ENCODE measurements around the gene AUP1.

DNA sequence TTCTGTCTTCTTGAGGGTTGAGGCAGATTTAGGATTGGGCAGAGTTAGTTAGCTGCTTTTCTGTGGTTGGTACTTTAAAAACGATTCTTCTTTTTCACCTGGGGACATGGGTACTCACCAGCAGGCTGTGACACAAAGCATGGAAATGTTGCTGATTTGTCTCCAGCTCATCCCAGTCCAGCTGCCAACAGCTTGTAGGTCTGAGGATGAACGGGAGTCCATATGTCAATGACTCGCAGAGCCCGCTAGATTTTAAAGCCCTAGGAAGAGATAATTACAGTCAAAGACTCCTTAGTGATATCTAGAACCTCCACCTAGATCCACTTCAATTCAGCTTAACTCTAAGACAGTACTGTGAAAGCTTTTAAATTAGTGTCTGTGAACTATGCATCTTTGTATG lies 45.8 kb upstream of the AUP1 start:
- TF ChIP-seq, protein P1, sequence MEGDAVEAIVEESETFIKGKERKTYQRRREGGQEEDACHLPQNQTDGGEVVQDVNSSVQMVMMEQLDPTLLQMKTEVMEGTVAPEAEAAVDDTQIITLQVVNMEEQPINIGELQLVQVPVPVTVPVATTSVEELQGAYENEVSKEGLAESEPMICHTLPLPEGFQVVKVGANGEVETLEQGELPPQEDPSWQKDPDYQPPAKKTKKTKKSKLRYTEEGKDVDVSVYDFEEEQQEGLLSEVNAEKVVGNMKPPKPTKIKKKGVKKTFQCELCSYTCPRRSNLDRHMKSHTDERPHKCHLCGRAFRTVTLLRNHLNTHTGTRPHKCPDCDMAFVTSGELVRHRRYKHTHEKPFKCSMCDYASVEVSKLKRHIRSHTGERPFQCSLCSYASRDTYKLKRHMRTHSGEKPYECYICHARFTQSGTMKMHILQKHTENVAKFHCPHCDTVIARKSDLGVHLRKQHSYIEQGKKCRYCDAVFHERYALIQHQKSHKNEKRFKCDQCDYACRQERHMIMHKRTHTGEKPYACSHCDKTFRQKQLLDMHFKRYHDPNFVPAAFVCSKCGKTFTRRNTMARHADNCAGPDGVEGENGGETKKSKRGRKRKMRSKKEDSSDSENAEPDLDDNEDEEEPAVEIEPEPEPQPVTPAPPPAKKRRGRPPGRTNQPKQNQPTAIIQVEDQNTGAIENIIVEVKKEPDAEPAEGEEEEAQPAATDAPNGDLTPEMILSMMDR (IDR thresholded peaks at IDR 0.05): no peak
- no peak for TF ChIP-seq POLR2A (IDR thresholded peaks at IDR 0.05)
